Suppressor macrophage (primary cell): Measurements from ENCODE around the gene NOTCH2NLA.
"Not testable (repeated sequence)": the region's sequence is repeated elsewhere in the genome, so short reads cannot be mapped to it uniquely, and the experiment has no call there.

Experiments used
- DNase-seq, 4 experiments: peaks; one replicate each; pipeline ENCODE4 v3.0.0-alpha.2; 2020 to 2022
- total RNA-seq, 17 experiments: gene quantifications; one replicate each; lab custom pipeline; 2026; ENCODE audit warnings: mixed read lengths in 6 of 17, inconsistent platforms in 3 of 17; lab: John Stamatoyannopoulos, UW

Gene NOTCH2NLA
- total RNA-seq: 0.28 to 5.5 (median 2.7) reads per million in 17 experiments

DNA sequence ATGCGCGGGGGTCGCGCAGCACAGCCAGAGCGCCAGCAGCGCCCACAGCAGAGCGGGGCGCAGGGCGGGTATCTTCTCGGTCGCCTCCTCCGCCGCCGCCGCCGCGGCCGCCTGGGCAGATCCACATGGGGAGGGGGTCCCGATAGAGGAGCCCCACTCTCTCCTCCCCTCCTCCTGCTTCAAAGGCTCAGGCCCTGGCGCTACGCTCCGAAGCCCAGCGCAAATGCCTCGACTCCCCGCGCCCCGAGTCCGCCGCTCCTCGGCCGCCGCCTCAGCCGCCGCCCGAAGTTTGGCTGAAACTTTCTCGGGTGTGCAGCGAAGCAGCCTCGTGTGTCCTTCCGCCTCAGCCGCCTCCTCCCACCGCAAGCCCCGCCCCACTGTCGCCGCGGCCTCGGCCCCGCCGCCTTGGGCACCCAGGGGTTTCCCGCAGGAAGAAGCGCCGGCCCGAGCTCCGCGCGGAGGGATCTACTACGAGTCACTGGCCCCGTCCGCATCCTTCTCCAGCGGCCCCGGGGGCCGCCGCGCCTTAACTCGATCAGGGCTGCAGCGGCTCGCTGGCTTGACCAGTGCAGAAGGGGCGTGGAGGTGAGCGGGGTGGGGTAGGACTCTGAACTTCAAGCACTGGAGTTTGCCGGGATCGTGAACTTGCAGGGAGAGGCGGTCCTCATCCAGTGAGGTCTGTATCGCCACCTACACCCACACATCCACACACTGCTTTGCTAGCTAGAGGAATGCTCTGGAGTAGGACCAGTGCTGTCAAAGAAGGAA is at the start of gene NOTCH2NLA:
Gene NOTCH2NLA (minus strand): TSS at position 312 of the 768 bp plus-strand sequence. CDS start 39,684 bp downstream, outside the sequence.
- DNase-seq: peak in 2 of 4 experiments; percentile 1 to 2

DNA sequence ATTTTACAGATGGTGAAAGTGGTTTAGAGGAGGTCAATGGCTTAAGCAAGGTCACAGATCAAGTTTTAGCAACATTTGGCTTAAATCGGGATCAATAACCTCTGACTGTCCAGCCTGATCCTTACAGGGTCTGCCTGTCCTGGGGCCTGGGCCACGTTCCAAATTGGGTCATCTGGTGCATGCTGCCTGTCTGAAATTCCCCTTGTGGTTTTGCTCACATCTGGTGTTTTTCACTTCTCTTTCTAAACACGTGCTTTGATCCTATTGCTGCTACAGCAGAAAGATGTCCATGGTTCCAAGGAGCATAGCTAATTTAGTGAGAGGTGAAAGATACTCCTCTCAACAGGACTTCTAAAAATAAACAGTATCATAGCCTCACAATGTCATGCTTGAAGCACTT is 49.5 kb upstream of the NOTCH2NLA start:
- not testable (repeated sequence) for DNase-seq

DNA sequence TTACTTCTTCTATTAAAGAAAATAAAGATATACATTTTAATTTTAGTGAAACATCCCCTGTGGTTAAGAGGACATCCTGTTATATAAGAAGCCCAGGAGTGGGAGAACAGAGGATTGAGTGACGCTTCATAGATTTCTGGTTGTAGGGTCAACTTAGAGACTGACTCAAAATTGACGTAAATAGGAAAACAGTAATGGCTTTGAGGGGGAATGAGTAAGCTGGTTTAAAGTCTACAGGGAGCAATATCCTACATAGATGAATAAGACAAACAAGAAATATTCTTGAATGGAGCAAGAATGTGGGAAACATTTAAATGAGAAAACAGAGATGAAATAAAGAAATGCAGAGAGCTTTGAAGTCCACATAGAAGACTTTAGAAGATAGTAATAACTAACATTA is 48.3 kb upstream of the NOTCH2NLA start:
- DNase-seq: not testable (repeated sequence)

DNA sequence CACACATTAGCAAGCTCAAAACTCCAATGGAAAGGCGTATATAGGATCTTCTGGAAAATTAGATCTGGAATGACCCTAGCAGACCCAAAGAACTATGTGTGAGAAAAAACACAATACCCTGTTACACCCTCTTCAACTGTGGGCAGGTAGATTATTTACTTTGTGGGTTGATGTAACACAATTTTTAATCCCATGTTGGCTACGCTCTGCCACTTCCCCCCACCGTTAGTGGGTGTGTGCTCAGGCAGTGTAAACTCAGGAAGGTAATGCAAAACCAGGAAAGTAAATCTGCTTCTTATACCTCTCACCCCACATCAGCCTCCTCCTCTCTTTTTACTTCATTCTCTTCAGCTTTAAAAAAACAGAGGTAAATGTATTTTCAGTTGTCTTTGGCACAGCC is 45.3 kb upstream of the NOTCH2NLA start:
- not testable (repeated sequence) for DNase-seq

DNA sequence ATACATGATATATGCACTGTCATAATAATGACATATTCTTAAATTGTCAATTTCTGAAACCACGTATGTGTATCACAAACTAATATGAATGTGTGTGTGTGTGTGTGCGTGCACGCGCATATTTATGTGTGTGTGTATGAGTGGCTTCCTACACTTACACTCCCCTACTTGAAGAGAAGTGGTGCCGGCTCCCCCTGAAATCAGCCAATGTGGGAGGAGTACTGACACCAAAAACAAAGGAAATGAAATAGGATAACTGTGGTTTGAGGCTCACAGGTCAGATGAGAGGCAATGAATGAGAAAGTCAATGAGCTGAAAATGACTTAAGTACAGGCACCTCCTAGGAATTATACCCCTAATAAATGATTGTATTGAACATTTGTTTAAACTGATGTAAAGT is 44.4 kb upstream of the NOTCH2NLA start:
- DNase-seq: not testable (repeated sequence)

DNA sequence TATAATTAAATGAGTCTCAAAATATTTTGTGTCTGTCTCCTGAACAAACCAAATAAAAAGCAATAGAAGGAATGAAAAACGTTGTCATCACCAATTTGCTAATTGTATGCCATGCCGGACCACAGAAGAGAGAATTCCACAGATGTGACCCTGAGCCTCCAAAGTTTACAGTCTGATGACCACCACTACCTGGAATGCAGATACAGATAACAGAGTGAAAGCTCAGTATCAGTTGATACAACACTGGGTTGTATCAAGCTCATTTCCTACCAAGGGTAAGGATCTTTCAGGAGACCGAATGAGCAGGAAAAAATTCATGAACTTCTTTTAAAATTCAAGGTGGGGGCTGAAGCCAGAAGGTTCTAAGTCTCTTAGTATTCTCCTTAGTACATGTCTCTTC is 43.9 kb upstream of the NOTCH2NLA start:
- DNase-seq: not testable (repeated sequence)

DNA sequence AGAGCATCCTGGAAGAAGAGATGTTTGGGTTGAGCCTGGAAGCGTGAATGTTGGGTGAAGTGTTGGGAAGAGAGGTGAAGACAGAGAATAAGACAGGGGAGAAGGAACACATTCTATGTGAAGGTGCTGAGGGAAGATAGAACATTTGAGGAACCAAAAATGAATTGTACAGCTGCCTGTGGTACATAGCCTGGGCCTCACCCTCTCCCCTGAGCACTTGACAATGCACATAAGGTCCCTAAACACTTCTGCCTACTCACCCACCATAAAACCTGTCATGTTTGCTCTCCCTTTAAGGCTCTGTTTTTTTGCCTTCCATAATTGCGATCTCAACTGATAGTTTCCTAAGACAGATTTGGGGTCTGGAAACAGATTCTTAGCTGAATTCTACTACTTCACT is 43.2 kb upstream of the NOTCH2NLA start:
- DNase-seq: not testable (repeated sequence)

DNA sequence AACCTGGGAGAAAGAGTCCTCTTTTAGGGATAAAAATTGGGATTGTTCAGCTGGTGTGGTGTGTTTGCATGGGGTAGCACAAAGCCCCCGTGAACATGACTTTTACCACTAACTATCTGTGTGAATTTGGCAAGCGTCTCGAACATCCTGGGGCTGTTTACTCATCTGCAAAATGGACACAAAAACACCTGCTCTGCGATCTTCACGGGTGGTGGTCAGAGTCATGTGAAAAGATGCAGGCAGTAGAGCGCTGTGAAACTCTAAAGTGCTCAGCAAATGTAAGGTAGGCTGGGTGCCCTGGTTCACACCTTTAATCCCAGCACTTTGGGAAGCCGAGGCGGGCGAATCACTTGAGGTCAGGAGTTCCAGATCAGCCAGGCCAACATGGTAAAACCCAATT is 41.3 kb upstream of the NOTCH2NLA start:
- DNase-seq: not testable (repeated sequence)

DNA sequence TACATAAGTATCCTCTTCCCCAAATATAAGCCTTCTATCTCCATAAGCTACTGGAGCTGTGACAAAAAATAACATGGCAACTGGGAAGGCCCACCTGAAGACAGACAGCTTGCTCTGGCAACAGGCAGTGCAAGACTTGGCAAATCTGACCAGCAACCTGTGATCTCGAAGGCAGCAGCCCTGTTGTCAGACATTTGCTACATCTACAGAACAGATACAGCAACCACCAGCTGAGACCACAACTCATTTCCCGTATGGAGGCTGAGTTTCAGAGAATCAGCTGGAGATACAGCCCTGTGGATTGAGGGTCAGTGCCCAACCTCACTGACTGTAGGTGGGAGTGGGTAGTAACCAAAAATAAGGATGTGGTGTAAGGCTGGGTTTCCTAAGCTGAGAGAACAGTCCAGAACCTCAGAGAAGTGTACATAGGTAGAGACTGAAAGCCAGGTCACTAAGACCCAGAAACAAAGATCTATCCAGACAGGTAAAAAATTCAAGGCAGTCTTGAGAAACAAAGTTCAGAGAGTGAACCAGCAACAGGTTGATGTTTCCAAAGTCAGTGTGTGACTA is 37.4 kb upstream of the NOTCH2NLA start:
- DNase-seq: not testable (repeated sequence)

DNA sequence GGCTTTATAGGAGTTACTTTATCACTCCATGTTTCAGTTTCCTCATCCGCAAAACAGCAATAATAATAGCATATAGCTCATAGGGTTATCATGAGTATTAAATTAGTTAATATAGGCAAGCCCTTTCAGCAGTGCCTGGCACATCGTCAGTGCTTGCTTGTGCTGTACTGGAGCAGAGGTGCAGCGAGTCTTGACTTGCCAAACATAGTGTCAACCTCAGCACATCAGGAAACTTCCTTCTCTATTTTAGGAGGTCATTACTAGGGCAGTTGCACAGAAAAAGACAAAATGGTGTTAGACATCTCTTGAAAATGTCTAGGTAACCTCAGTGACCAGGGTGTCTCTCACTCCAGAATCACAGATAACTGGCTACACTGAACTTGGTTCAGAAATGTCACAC is 35.9 kb upstream of the NOTCH2NLA start:
- not testable (repeated sequence) for DNase-seq

DNA sequence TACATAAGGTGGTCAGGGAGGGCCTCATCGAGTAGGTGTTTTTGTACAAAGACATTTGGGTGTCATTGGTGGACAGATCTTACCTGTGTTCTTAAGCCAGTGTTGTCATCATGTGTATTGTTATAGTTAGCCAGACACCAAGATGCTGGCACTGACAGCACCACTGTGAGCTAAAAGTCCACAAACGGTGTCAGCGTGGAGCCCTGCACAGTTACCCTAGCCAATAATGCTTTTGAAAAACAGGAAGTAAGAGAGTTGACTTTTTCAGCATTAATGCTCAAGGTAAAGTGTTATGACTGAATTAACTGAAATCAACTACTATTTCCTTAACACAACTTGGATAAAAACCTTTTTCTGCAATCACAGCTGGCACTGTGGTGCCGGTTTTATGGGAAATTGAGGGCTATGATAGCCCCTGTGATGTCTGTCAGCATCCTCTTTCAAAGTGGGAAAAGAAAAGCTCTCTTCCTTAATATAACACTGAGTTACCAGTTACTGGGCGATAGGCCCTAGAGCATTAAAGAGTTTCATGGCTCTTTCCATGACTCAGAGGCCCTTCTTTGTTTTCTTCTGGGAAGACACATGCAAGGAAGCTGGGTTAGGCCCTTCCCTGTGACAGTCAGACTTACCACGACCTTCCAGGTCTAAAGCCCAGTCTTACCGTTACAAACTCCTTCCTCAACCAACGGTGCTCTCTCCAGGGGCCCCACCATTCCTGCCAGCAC is 31.3 kb upstream of the NOTCH2NLA start:
- not testable (repeated sequence) for DNase-seq

DNA sequence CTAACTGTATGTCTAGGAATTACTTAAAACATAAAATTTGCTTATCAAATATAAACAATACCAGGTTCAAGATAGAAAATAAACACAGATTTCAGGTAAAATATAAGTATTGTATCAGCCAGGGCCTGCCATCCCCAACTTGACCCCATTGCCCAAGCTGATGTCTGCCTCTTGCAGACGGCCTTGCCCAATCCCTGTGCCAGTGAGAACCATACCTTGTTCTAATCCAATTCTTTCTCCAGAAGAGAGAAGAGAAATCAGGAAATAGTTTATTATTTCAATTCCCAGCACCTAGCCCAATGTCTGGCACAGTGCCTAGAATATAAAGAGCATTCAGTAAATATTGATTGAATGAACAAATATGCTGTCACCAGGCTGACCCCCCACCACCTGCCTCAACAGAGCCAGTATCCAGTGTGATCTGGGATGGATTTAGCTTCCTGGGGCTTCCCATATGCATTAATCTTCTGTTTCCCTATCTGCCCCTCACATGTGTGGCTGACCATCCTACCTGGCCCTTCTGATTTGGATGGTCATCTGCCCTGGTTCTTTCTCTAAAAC is 29.3 kb upstream of the NOTCH2NLA start:
- DNase-seq: not testable (repeated sequence)

DNA sequence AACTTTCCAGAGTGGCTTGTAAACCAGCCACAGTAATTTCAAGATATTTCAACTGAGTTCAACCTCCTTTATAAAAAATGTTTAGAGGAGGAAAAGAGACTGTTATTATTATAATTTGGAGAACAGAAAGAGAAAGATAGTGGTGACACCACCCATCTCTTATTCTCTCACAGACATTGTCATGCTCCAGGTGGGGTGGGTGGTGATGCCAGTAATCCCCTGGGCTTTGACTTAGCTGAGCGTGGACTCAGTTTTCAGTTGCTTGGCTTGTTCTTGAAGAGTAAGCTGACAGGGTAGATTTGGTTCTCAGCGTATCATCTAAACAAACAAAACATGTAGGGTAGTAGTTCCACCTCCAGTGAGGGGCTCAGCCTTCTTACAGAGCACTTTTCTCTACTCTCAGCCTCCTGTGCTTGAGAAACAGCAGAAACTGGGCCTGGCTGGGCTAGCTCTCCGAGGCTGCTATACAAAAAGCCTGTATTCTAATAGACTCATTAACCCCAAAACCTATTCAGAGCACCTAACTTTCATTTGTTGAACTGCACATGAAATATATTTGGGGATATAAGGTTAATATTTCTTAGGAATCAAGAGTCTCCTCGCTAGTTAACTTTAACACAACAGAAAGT is 25.9 kb upstream of the NOTCH2NLA start:
- not testable (repeated sequence) for DNase-seq

DNA sequence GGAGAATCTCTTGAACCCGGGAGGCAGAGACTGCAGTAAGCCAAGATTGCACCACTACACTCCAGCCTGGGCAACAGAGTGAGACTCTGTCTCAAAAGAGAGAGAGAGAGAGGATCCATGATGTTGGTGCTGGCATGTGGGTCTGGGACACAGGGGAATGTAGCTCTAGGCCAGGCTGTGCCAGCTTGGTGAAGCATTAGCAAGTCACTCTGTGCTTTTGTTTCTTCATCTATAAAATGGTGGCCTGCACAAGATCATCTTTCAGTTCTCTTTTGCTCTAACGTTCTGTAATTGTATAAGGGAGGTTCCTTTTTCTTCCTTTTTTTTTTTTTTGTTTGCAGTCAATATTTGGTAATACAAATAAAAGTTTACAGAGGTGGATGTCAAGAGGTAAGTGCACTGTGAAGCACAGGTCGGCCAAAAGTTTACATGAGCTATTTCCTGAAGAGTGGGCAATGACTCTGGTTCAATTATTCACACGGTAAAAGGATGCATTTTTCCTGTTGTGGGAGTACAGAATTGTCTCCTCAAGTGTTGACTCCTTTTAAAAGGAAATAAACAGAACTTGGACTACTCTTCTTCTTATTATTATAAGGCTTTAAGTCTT is 24.5 kb upstream of the NOTCH2NLA start:
- DNase-seq: not testable (repeated sequence)

DNA sequence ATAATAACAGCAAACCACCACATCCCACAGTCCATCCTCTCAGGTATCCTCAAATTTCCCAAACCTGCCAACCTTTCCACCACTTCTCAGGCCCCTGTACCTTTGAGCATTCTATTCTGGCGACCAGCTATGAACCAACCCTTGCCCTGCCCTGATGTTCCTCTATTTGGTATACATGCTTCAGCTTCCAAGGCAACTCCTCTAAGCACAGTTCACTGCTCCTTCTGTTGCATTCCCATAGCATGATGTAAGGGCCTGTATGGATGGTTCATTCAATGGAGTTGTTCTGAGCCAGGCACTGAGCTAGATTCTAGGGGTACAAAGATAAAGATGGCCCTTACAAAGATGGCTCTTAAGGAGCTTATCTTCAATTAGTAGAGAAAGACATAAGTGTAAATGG is 22.7 kb upstream of the NOTCH2NLA start:
- not testable (repeated sequence) for DNase-seq

DNA sequence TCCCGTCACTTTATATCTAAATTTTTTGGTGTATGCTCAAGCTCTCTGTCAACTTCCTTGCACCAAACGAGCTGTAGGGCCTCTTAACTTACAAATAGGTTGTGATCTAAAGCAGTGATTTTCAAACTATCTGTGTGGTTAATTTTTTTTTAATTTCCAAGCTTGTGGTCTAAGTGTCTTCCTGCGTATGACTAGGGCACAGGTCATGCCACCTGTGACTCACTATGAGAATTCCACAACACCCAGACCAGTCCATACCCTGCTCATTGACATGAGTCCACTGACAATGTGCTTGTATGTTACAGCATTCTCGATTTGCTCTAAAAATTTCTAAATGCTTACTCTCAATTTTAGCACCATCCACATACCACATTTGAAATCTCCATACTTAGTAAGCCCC is 19.8 kb upstream of the NOTCH2NLA start:
- DNase-seq: not testable (repeated sequence)

DNA sequence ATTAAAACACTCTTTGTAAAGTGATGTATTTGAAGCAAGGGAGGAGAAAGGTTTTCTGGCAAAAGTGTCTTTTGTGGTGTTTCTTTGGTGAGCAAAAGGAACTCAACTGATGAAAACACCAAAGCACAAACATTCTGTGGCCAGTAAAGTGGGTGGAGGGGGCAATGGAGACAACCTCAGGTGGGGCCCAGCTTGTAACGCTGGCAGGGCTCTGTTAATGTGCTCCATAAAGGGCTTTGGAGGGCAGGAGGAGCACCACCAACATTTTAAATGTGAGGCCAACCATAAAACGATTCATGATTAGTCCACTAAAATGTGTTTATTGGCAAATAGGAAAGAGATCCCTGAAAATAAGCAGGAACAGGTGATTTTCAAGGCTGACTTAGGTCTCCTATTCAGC is 7.8 kb upstream of the NOTCH2NLA start:
- not testable (repeated sequence) for DNase-seq

DNA sequence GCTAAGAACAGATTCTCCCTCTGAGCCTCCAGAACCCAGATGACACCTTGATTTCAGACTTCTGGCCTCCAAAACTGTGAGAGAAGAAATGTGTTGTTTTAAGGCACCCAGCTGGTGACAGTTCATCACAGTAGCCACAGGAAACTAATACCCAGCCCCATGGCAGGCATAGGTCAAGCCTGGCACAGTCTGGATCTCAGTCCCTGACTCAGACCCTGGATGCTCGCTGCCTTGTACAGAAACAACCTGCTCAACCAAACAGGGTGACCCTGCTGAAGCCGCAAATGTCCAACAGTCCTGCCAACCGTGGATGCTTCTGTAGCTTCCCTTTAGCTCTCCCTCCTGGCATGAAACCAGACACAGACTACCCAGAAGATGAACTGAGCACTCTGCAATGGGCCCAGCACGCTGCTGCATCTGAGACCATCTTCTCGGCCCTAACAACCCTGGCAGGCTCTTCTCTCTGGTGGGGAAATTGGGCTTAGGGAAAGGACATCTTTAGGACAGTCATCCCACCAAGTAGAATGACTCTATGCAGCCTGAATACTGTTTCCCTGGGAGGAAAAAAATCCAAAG is 7.3 kb upstream of the NOTCH2NLA start:
- not testable (repeated sequence) for DNase-seq

DNA sequence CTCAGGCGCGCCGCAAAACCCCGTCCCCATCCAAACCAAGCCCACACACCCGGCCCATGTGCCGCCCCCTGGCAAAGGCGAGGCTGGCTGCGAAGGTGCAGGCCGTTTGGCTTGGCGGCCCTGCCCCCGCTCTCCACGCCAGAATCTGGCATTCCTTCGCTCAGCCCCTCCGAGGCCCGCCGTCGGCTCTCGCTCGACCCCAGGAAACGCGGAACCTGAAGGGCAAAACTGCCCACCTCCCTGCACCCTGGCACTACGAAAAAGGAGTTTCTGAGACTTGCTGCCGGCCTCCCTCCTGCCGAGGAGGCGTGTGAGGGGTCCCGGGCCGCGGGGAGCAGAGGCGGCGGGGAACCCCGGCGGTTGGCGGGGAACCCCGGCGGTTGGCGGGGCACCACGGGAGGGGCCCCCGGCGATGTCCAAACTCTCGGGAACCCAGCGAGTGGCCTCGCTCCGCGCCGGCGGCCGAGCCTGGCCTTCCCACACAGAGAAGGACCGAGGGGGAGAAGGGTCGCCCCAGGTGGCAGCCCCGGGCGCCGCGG is 608 bp downstream of the NOTCH2NLA start:
- not testable (repeated sequence) for DNase-seq

DNA sequence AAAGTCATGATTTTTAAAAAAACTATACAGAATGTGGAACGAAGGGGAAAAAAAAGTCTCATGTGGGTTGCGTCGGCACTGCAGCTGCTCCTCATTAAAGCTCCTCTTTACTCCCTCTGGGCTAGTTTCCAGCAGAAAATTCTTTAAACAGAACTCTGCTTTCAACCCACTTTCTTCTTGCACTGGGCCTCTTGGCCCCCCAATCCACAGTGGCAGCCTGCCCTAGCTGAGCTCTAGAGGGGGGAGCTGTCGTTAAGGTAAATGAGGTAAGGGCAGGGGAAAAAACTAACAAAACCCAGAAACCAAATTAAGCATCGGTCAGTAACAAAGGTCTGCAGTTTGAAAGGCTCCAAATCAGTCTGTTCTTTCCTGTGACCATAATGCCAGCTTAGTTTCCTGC is 54.3 kb downstream of the NOTCH2NLA start:
- DNase-seq: not testable (repeated sequence)

DNA sequence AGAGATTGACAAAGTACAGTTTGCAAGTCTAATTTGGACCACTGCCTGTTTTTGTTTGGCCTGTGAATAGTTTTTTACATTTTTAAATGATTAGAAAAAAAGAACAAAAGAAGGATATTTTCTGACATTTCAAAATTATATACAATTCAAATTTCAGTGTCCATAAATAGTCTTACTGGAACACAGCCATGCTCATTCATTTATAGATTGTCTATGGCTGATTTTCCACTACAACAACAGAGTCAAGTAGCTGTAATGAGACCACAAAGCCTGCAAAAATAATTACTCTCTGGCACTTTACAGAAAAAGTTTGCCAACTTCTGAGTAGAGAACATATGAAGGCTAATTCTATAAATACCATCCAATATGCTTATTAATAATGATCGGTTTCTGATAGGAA is 61.1 kb downstream of the NOTCH2NLA start:
- DNase-seq: not testable (repeated sequence)
